ENCODE results near the gene PREX1. TPM values are rescaled to one million over a fixed set of nuclear protein-coding genes. Genes with fewer than 3 reads are reported as not detected.

PREX1 gene
- total RNA-seq, 4 donors from 2014 or later, result 29.7 to 56.3 (median 46.6) TPM

DNA sequence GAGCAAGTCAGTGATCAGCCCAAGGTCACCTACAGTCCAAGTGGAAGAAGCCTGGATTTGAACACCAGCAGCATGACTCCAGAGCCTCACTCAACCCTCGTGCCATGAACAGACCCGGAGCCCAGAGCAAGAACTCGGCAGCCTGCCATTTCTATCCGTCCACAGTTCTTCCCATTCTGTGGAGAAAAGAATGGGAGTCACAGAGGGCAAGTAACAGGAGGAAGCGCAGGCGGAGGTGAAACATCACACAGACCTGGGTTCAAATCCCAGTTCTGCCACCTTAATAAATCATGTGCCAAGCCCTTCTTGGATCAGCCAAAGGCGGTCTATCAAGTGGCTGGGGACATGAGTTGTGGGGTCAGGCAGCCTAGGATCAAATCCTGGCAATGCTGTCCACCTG, 4.3 kb downstream of the PREX1 start:
- TF ChIP-seq, protein P1, sequence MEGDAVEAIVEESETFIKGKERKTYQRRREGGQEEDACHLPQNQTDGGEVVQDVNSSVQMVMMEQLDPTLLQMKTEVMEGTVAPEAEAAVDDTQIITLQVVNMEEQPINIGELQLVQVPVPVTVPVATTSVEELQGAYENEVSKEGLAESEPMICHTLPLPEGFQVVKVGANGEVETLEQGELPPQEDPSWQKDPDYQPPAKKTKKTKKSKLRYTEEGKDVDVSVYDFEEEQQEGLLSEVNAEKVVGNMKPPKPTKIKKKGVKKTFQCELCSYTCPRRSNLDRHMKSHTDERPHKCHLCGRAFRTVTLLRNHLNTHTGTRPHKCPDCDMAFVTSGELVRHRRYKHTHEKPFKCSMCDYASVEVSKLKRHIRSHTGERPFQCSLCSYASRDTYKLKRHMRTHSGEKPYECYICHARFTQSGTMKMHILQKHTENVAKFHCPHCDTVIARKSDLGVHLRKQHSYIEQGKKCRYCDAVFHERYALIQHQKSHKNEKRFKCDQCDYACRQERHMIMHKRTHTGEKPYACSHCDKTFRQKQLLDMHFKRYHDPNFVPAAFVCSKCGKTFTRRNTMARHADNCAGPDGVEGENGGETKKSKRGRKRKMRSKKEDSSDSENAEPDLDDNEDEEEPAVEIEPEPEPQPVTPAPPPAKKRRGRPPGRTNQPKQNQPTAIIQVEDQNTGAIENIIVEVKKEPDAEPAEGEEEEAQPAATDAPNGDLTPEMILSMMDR (IDR thresholded peaks at IDR 0.05; ENCODE audit: low read depth), result no peak

DNA sequence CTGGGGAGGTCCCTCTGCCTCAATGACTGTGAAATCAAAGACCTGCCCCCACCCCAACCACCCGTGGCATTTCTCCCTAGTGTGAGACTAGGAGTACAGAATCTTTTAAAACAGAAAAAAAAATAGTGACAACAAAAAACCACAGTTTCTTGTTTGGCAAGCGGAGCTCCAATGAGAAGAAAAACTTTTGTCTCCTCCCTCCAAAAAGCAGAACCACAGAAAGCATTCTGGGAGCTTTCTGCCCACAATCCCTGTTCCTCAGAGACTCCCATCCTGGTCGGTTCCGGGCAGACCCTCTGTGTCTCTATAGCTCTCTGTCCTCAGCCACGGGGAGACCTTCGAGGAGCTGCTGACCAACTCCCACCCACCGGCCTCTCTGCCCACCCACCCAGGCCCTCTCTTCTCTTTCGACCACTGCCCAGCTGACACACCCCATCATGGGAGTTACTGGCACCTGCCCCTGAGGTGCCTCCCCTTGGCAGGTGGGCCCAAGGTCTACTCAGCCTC, 4.9 kb downstream of the PREX1 start:
- TF ChIP-seq, protein P1 (IDR thresholded peaks at IDR 0.05; ENCODE audit: low read depth), result no peak

DNA sequence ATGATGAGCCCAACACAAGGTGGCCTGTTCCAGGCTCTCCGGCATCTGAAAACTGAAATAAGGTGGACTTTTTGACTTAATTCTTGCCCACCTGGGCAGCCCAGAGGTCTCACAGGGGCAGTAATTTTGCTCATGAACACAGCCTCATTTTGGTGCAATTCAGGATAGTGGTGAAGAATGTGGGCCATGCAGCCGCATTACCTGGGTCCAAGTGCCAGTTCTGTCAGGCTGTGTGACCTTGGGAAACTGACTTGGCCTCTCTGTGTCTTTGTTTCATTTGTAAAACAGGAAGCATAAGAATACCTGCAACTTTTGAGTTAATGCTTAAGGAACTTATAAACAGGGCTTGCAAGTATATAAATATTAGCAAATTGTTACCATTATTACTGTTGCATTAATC, 5.6 kb downstream of the PREX1 start:
- TF ChIP-seq, protein P1 (IDR thresholded peaks at IDR 0.05; ENCODE audit: low read depth), result no peak

DNA sequence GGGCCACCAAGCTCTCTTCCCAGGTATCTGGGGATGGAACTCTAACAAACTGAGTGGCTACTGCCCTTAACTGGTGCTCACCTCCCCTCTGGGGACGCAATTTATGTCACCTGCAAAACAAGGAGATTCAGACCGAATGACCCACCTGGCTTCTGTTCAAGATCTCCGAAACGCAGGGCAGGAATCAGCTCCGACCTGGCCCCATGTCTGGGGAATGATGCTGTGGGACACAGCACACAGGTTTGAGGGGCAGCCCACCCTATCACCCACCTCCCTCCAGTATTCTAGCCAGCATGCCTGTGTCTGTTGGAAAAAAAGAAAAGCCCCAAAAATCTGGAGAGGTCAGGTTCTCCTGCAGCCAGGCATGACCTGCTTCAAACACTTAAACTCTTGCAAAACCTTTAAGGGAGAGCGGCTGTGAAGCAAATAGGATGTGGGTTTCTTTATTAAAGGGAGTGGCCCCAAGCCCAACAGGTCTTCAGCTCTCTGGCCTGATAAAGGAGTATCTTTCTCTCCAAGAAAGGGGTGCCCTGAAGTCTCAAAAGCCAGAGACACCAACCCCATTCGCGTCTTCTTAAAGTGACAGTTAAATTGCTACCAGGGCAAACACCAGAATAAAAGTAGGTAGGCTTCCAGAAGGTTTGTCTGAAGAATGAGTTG, 6.4 kb downstream of the PREX1 start:
- TF ChIP-seq, protein P1 (IDR thresholded peaks at IDR 0.05; ENCODE audit: low read depth), result no peak

DNA sequence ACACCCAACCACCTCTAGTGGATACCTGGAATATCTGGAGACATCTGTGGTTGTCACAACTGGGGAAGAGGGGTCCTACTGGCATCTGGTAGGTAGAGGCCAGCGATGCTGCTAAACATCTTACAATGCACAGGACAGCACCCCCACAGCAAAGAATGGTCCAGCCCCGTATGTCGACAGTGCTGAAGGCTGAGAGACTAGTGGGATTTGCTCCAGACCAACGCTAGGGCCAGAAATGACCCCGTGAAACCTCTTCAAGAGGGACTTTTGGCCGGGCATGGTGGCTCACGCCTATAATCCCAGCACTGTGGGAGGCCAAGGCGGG, 7.2 kb downstream of the PREX1 start:
- TF ChIP-seq, protein P1 (IDR thresholded peaks at IDR 0.05; ENCODE audit: low read depth), result no peak

DNA sequence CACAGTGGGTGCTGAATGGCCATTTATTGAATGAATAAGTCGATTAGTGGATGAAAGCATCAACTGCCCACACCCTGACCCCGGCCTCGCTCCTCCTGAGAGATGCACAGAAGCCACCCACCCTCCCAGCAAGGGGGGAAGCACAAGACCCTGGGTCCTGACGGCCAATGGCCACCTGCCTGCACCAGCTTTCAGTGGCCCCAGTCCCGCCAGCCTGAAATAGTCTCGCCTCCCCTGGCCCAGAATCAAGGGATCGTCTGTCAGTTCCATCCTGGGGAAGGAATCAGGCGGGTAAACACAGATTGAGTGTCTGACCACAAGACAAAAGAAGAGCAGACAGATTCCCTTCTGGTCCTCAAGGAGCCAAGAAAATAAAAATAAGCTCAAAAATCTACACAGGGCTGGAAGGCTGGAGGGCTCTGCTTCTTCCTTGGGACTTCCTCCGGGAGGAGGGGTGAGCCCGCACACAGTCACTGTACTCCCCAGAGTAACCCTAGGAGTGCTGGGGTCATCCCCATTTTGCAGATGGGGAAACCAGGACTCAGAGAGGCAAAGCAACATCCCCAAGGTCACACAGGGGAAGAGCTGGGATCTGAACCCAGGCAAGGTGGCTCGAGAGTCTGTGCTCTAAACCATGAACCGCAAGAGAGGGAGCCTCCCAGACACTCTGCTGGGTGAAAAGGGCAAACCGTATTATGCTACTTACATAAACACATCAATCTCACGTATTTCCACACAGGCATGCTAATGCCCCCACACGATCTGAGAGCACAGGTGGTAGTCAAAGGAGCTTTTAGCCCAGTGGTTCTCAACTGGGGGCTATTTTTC, 7.8 kb downstream of the PREX1 start:
- TF ChIP-seq, protein P1 (IDR thresholded peaks at IDR 0.05; ENCODE audit: low read depth), result no peak

DNA sequence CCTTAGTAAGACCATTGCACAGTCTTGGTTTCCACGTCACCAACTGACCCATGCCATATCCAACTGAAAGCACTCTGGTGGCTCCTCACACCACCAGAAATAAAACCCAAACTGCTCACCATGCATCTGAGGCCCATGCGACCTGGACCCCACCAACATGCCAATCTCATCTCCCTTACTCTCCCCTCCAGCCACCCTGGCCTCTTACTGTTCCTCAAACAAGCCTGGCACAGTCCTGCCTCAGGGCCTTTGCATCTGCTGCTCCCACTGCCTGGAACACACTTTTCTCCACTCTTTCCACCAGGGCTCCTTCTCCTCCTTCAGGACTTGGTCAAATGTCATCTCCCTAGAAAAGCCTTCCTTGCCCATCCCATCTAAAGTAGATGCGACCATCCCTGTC, 8.7 kb downstream of the PREX1 start:
- TF ChIP-seq, protein P1 (IDR thresholded peaks at IDR 0.05; ENCODE audit: low read depth), result no peak

Data from subcutaneous adipose tissue (tissue), 4 donors.